HepG2 (cell line): ENCODE data around the gene C19orf85. TPM values are rescaled to one million over a fixed set of nuclear protein-coding genes. Genes with fewer than 3 reads are reported as not detected.
A peak's percentile ranks its signal among the peaks of the same experiment; 100 is the strongest.

Experiments
- CCDC6 ChIP-seq: sonication (generic); formaldehyde crosslinking; IDR thresholded peaks from 2 replicates; pipeline ENCODE4 v1.8.1; 2022; ENCODE audit warnings: mild to moderate bottlenecking, missing genetic modification reagents, moderate library complexity
- CHCHD3 ChIP-seq: sonication (generic); formaldehyde crosslinking; IDR thresholded peaks from 2 replicates; pipeline ENCODE4 v1.8.0; 2022; ENCODE audit warnings: mild to moderate bottlenecking, missing genetic modification reagents, moderate library complexity
- DBP ChIP-seq: sonication (generic); formaldehyde crosslinking; IDR thresholded peaks from 2 replicates; pipeline ENCODE4 v1.4.0; 2020; ENCODE audit warnings: missing genetic modification reagents; ENCODE audit errors: not compliant biosample characterization
- HNRNPUL1 ChIP-seq: fragments of 200-400 bp; formaldehyde crosslinking; IDR thresholded peaks from 2 replicates; pipeline ENCODE4 v1.6.1; 2017; ENCODE audit warnings: low read depth, mild to moderate bottlenecking, low read length, moderate library complexity
- KDM5A ChIP-seq: fragments of 200-600 bp; sonication (generic); IDR thresholded peaks from 2 replicates; pipeline ENCODE4 v1.7.0; 2018; ENCODE audit warnings: antibody characterized with exemption, mild to moderate bottlenecking, low read length, borderline replicate concordance
- MTA1 ChIP-seq: sonication (generic); formaldehyde crosslinking; IDR thresholded peaks from 2 replicates; pipeline ENCODE4 v1.4.0; 2020; ENCODE audit warnings: missing genetic modification reagents, mild to moderate bottlenecking, borderline replicate concordance
- MTF1 ChIP-seq: sonication (generic); formaldehyde crosslinking; IDR thresholded peaks from 2 replicates; pipeline ENCODE4 v1.5.0; 2020; ENCODE audit warnings: missing genetic modification reagents
- NFE2L1 ChIP-seq: sonication (generic); formaldehyde crosslinking; IDR thresholded peaks from 2 replicates; pipeline ENCODE4 v1.4.0; 2020; ENCODE audit warnings: missing genetic modification reagents, mild to moderate bottlenecking, borderline replicate concordance
- NR2F1 ChIP-seq, 2 experiments: fragments of 450-650 bp in 1 of 2; formaldehyde crosslinking in 1 of 2; IDR thresholded peaks; 2 replicates each; pipeline versions ENCODE4 v1.5.0 to v1.6.1; 2016 to 2020; ENCODE audit warnings: mild to moderate bottlenecking in 1 of 2, missing compliant biosample characterization in 1 of 2, missing genetic modification reagents in 1 of 2, moderate library complexity in 1 of 2
- STAT6 ChIP-seq: sonication (generic); formaldehyde crosslinking; IDR thresholded peaks from 2 replicates; pipeline ENCODE4 v1.4.0; 2020; ENCODE audit warnings: missing genetic modification reagents, mild to moderate bottlenecking, borderline replicate concordance
- ZIK1 ChIP-seq: sonication (generic); formaldehyde crosslinking; IDR thresholded peaks from 2 replicates; pipeline ENCODE4 v1.5.0; 2020; ENCODE audit warnings: mild to moderate bottlenecking, low read depth, missing genetic modification reagents, borderline replicate concordance
- ZNF468 ChIP-seq: sonication (generic); formaldehyde crosslinking; IDR thresholded peaks from 2 replicates; pipeline ENCODE4 v1.8.0; 2022; ENCODE audit warnings: mild to moderate bottlenecking, moderate library complexity, missing genetic modification reagents
- ZNF569 ChIP-seq: sonication (generic); formaldehyde crosslinking; IDR thresholded peaks from 2 replicates; pipeline ENCODE4 v1.5.0; 2020; ENCODE audit warnings: mild to moderate bottlenecking, missing genetic modification reagents, moderate library complexity, borderline replicate concordance
- polyA plus RNA-seq, 8 experiments: library from polyadenylated mRNA; depleted of rRNA in 3 of 8; stranded (reverse) in 7 of 8; unstranded in 1 of 8; fragments of >200 nt; fragmentation: Illumina TruSeq in 4 of 8; extraction: Trizol in 4 of 8; gene quantifications; 2 replicates each; pipeline versions ENCODE4 v1.2.1 to v1.2.3, GENCODE V29; 2011 to 2016; ENCODE audit warnings: low read depth in 4 of 8, missing spikeins in 1 of 8, mixed read lengths in 1 of 8; ENCODE audit not compliant: insufficient read depth in 1 of 8
- total RNA-seq, 5 experiments: library from RNA; depleted of rRNA; stranded (reverse); fragments of >200 nt; fragmentation: Illumina TruSeq; extraction: Trizol; gene quantifications; 2 replicates each; pipeline ENCODE4 v1.2.3, GENCODE V29; 2016; ENCODE audit warnings: low read depth in 1 of 5
- TF ChIP-seq, protein P1 (sequence below): sonication (generic); formaldehyde crosslinking; IDR thresholded peaks from 2 replicates; pipeline ENCODE4 v1.4.0; 2020; ENCODE audit warnings: missing genetic modification reagents, borderline replicate concordance
- TF ChIP-seq, protein P2 (sequence below): sonication (generic); formaldehyde crosslinking; IDR thresholded peaks from 2 replicates; pipeline ENCODE4 v1.4.0; 2020; ENCODE audit warnings: missing genetic modification reagents, borderline replicate concordance
- TF ChIP-seq, protein P3 (sequence below): sonication (generic); formaldehyde crosslinking; IDR thresholded peaks from 2 replicates; pipeline ENCODE4 v1.5.0; 2020; ENCODE audit warnings: mild to moderate bottlenecking, missing genetic modification reagents

The C19orf85 gene
- total and polyA plus RNA-seq, 2 of the 13 experiments (the other 11 are each of a cell fraction or from before 2014, with no cell fraction given), result not detected

DNA sequence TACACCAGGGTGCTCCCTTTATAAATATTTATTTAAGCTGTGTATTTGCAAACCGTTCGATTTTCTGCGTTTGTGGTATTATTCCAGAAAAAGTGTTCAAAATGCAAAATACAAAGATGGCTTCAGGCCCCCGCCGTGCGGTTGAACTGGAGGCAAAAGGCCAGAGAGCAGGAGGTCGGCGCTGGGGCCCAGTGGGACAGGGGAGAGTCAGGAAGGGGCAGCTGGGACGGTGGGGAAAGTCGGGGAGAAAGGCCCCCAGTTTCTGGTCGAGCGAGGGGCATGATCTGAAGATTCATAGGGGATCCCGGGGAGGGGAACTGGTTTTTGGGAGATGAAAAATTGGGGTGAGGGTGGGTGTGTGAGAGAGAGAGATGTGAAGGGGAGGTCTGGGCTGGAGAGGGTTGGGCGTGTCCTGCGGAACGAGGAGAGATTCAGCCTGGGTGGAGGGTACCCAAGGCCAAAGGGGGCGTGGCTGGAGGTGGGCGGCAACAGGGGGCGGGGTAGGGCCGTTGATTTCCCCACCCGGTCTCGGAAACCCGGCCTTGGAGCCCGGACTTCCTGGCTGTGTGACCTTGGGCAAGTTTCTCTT is 3.8 kb downstream of the C19orf85 start (continued):
- TF ChIP-seq STAT6 (CRISPR knock-in tag) (no peak), ZIK1 (CRISPR knock-in tag) (no peak), KDM5A (peak; percentile 44; the same call in 1 of the 2 replicates), HNRNPUL1 (no peak), MTA1 (CRISPR knock-in tag) (no peak), NR2F1 (CRISPR knock-in tag; IDR thresholded peaks at IDR 0.05) (peak; percentile 10 to 13; a peak in 1 of 4 replicates), ZNF569 (CRISPR knock-in tag) (no peak), ZNF468 (CRISPR knock-in tag) (no peak), CCDC6 (CRISPR knock-in tag) (0 out of 2 replicates have a peak, but pooled peaks have one; percentile 26), NFE2L1 (CRISPR knock-in tag) (no peak), MTF1 (CRISPR knock-in tag) (no peak), DBP (CRISPR knock-in tag) (peak; percentile 6), CHCHD3 (CRISPR knock-in tag) (no peak)
- TF ChIP-seq, protein P1, sequence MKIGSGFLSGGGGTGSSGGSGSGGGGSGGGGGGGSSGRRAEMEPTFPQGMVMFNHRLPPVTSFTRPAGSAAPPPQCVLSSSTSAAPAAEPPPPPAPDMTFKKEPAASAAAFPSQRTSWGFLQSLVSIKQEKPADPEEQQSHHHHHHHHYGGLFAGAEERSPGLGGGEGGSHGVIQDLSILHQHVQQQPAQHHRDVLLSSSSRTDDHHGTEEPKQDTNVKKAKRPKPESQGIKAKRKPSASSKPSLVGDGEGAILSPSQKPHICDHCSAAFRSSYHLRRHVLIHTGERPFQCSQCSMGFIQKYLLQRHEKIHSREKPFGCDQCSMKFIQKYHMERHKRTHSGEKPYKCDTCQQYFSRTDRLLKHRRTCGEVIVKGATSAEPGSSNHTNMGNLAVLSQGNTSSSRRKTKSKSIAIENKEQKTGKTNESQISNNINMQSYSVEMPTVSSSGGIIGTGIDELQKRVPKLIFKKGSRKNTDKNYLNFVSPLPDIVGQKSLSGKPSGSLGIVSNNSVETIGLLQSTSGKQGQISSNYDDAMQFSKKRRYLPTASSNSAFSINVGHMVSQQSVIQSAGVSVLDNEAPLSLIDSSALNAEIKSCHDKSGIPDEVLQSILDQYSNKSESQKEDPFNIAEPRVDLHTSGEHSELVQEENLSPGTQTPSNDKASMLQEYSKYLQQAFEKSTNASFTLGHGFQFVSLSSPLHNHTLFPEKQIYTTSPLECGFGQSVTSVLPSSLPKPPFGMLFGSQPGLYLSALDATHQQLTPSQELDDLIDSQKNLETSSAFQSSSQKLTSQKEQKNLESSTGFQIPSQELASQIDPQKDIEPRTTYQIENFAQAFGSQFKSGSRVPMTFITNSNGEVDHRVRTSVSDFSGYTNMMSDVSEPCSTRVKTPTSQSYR (CRISPR knock-in tag), result no peak
- TF ChIP-seq, protein P2, sequence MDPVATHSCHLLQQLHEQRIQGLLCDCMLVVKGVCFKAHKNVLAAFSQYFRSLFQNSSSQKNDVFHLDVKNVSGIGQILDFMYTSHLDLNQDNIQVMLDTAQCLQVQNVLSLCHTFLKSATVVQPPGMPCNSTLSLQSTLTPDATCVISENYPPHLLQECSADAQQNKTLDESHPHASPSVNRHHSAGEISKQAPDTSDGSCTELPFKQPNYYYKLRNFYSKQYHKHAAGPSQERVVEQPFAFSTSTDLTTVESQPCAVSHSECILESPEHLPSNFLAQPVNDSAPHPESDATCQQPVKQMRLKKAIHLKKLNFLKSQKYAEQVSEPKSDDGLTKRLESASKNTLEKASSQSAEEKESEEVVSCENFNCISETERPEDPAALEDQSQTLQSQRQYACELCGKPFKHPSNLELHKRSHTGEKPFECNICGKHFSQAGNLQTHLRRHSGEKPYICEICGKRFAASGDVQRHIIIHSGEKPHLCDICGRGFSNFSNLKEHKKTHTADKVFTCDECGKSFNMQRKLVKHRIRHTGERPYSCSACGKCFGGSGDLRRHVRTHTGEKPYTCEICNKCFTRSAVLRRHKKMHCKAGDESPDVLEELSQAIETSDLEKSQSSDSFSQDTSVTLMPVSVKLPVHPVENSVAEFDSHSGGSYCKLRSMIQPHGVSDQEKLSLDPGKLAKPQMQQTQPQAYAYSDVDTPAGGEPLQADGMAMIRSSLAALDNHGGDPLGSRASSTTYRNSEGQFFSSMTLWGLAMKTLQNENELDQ (CRISPR knock-in tag), result no peak
- TF ChIP-seq, protein P3, sequence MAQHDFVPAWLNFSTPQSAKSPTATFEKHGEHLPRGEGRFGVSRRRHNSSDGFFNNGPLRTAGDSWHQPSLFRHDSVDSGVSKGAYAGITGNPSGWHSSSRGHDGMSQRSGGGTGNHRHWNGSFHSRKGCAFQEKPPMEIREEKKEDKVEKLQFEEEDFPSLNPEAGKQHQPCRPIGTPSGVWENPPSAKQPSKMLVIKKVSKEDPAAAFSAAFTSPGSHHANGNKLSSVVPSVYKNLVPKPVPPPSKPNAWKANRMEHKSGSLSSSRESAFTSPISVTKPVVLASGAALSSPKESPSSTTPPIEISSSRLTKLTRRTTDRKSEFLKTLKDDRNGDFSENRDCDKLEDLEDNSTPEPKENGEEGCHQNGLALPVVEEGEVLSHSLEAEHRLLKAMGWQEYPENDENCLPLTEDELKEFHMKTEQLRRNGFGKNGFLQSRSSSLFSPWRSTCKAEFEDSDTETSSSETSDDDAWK, result no peak
